HEK293 (cell line): Measurements from ENCODE around the gene STRIT1.

Experiments
- CTCF ChIA-PET: fragments of 350-600 bp; formaldehyde crosslinking; extraction: SDS; loops from one replicate; lab custom pipeline; 2021; ENCODE audit warnings: antibody characterized with exemption; lab: Yijun Ruan, JAX
- POLR2A ChIA-PET: fragments of 300-600 bp; formaldehyde crosslinking; extraction: SDS; loops from one replicate; lab custom pipeline; 2020; ENCODE audit warnings: antibody characterized with exemption, inconsistent platforms; lab: Yijun Ruan, JAX
- H3K27ac ChIP-seq: fragments of 200-500 bp; sonication (Bioruptor generic); 2 replicates; pipeline ENCODE4 v1.5.1; 2014; ENCODE audit warnings: low read depth, low read length, control low read depth, inconsistent platforms; ENCODE audit errors: extremely low read depth
- H3K36me3 ChIP-seq, 2 experiments: fragments of 200-500 bp in 1 of 2; sonication (Bioruptor generic) in 1 of 2; 1 replicate in 1 of 2; 2 replicates in 1 of 2; pipeline ENCODE4 v1.5.1; 2014 to 2017; ENCODE audit warnings: inconsistent platforms in 2 of 2, low read length in 2 of 2; ENCODE audit not compliant: control insufficient read depth in 2 of 2, insufficient read depth in 1 of 2
- H3K4me1 ChIP-seq: fragments of 200-500 bp; sonication (Bioruptor generic); 2 replicates; pipeline ENCODE4 v1.5.1; 2014; ENCODE audit warnings: mild to moderate bottlenecking, low read length, inconsistent platforms; ENCODE audit not compliant: control insufficient read depth, insufficient read depth
- H3K4me3 ChIP-seq: 2 replicates; pipeline ENCODE4 v1.5.1; 2011; ENCODE audit warnings: low read depth, mild to moderate bottlenecking, control low read depth, low read length, moderate library complexity
- H3K9me3 ChIP-seq: fragments of 200-500 bp; sonication (Bioruptor generic); 2 replicates; pipeline ENCODE4 v1.5.1; 2014; ENCODE audit warnings: low read depth, low read length, inconsistent platforms; ENCODE audit not compliant: control insufficient read depth, insufficient read depth
- EGR2 ChIP-seq: fragments of 450-650 bp; formaldehyde crosslinking; IDR thresholded peaks from 2 replicates; pipeline ENCODE4 v1.5.1; 2016; ENCODE audit warnings: low read depth, missing biosample characterization, missing genetic modification characterization
- GLIS1 ChIP-seq: fragments of 450-650 bp; formaldehyde crosslinking; IDR thresholded peaks from 2 replicates; pipeline ENCODE4 v1.5.1; 2016; ENCODE audit warnings: missing biosample characterization, missing genetic modification characterization
- GLIS2 ChIP-seq: fragments of 450-650 bp; formaldehyde crosslinking; IDR thresholded peaks from 2 replicates; pipeline ENCODE4 v1.5.1; 2016; ENCODE audit warnings: missing biosample characterization, missing genetic modification characterization
- KLF7 ChIP-seq: fragments of 450-650 bp; formaldehyde crosslinking; IDR thresholded peaks from 2 replicates; pipeline ENCODE4 v1.5.1; 2016; ENCODE audit warnings: missing biosample characterization, missing genetic modification characterization, borderline replicate concordance
- ZBTB21 ChIP-seq: fragments of 450-650 bp; formaldehyde crosslinking; IDR thresholded peaks from 2 replicates; pipeline ENCODE4 v1.5.1; 2017; ENCODE audit warnings: missing biosample characterization, missing genetic modification characterization
- ZFP41 ChIP-seq: fragments of 450-650 bp; formaldehyde crosslinking; IDR thresholded peaks from 2 replicates; pipeline ENCODE4 v1.5.1; 2016; ENCODE audit warnings: missing biosample characterization, missing genetic modification characterization, borderline replicate concordance
- ZNF221 ChIP-seq: fragments of 450-650 bp; formaldehyde crosslinking; IDR thresholded peaks from 2 replicates; pipeline ENCODE4 v1.5.1; 2017; ENCODE audit warnings: missing biosample characterization, missing genetic modification characterization, borderline replicate concordance
- ZNF239 ChIP-seq: fragments of 450-650 bp; formaldehyde crosslinking; IDR thresholded peaks from 2 replicates; pipeline ENCODE4 v1.5.1; 2016; ENCODE audit warnings: missing biosample characterization, missing genetic modification characterization
- ZNF350 ChIP-seq: fragments of 450-650 bp; formaldehyde crosslinking; IDR thresholded peaks from 2 replicates; pipeline ENCODE4 v1.5.0; 2017; ENCODE audit warnings: missing biosample characterization, mild to moderate bottlenecking, missing genetic modification characterization
- ZNF37A ChIP-seq: fragments of 450-650 bp; IDR thresholded peaks from 2 replicates; pipeline ENCODE4 v1.5.1; 2018; ENCODE audit warnings: missing biosample characterization, missing genetic modification characterization
- ZNF404 ChIP-seq: fragments of 450-650 bp; formaldehyde crosslinking; IDR thresholded peaks from 2 replicates; pipeline ENCODE4 v1.5.1; 2017; ENCODE audit warnings: missing biosample characterization, missing genetic modification characterization
- ZNF423 ChIP-seq: fragments of 450-650 bp; formaldehyde crosslinking; IDR thresholded peaks from 2 replicates; pipeline ENCODE4 v1.5.1; 2016; ENCODE audit warnings: missing biosample characterization, missing genetic modification characterization
- ZNF549 ChIP-seq: fragments of 450-650 bp; IDR thresholded peaks from 2 replicates; pipeline ENCODE4 v1.5.1; 2018; ENCODE audit warnings: missing biosample characterization, missing genetic modification characterization, mild to moderate bottlenecking, inconsistent platforms, moderate library complexity
- ZNF585B ChIP-seq: fragments of 450-650 bp; formaldehyde crosslinking; IDR thresholded peaks from 2 replicates; pipeline ENCODE4 v1.5.1; 2016; ENCODE audit warnings: missing biosample characterization, missing genetic modification characterization
- ZNF707 ChIP-seq: fragments of 450-650 bp; formaldehyde crosslinking; IDR thresholded peaks from 2 replicates; pipeline ENCODE4 v1.5.1; 2016; ENCODE audit warnings: missing biosample characterization, missing genetic modification characterization
- ZNF747 ChIP-seq: fragments of 450-650 bp; formaldehyde crosslinking; IDR thresholded peaks from 2 replicates; pipeline ENCODE4 v1.5.1; 2016; ENCODE audit warnings: missing biosample characterization, missing genetic modification characterization
- ZSCAN30 ChIP-seq: fragments of 450-650 bp; IDR thresholded peaks from 2 replicates; pipeline ENCODE4 v1.5.1; 2018; ENCODE audit warnings: missing biosample characterization, mild to moderate bottlenecking, missing genetic modification characterization, moderate library complexity
- TF ChIP-seq, protein P1 (sequence below): fragments of 450-650 bp; formaldehyde crosslinking; IDR thresholded peaks from 2 replicates; pipeline ENCODE4 v1.5.1; 2016; ENCODE audit warnings: missing biosample characterization, missing genetic modification characterization
- TF ChIP-seq, protein P2 (sequence below): fragments of 450-650 bp; formaldehyde crosslinking; IDR thresholded peaks from 2 replicates; pipeline ENCODE4 v1.5.1; 2016; ENCODE audit warnings: missing biosample characterization, missing genetic modification characterization
- TF ChIP-seq, protein P3 (sequence below): fragments of 450-650 bp; formaldehyde crosslinking; IDR thresholded peaks from 2 replicates; pipeline ENCODE4 v1.5.1; 2016; ENCODE audit warnings: missing biosample characterization, missing genetic modification characterization, low read depth
- TF ChIP-seq, protein P4 (sequence below): fragments of 450-650 bp; formaldehyde crosslinking; IDR thresholded peaks from 2 replicates; pipeline ENCODE4 v1.5.1; 2016; ENCODE audit warnings: missing biosample characterization, missing genetic modification characterization
- TF ChIP-seq, protein P5 (sequence below): fragments of 450-650 bp; formaldehyde crosslinking; IDR thresholded peaks from 2 replicates; pipeline ENCODE4 v1.5.1; 2016; ENCODE audit warnings: missing biosample characterization, missing genetic modification characterization

STRIT1 gene

DNA sequence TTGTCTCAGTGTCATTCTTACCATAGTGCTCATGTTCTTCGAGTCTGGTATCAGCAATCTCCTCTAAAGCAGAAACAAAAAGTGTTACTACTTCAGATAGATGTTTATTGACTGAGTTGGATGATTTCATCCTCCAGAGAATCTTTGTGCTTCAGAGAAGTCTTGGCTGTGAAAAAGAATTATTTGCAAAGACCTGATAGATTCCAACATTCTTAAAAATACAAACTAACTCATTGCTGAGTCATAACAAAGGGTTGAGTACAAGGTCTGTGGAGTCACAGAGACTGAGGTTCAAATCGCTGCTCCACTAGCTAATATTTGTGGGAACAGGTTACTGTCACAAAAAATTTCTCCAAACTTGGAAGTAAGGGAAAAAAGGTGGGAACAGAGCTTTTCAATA lies 9.0 kb upstream of the STRIT1 start:
- CTCF ChIA-PET, result no interaction called here
- POLR2A ChIA-PET, result no interaction called here

DNA sequence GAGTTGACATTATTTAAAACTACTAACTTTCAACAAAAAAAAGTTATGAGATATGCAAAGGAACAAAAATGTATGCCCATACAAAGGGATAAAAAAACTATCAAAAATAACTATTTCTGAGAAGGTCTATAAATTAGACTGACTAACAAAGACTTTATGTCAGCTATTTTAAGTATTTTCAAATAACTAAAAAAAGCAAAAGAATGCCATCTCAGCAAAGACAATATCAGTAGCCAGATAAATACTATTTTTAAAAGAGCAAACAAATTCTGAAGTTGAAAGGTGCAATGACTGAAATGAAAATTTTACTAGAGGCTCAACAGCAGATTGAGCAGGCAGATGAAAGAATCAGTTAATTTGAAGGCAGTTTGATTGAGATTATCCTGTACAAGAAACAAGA lies 3.6 kb upstream of the STRIT1 start:
- no peak for TF ChIP-seq KLF7 (tag by site-specific recombination)
- TF ChIP-seq, protein P1, sequence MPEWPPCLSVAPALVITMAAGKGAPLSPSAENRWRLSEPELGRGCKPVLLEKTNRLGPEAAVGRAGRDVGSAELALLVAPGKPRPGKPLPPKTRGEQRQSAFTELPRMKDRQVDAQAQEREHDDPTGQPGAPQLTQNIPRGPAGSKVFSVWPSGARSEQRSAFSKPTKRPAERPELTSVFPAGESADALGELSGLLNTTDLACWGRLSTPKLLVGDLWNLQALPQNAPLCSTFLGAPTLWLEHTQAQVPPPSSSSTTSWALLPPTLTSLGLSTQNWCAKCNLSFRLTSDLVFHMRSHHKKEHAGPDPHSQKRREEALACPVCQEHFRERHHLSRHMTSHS (tag by site-specific recombination), result no peak
- TF ChIP-seq ZNF707, result no peak
- TF ChIP-seq, all 188 proteins: peak for 0
- no peaks in the 10 kb centered on the region for H3K36me3 ChIP-seq
- no peak overlapping the region for H3K4me3 ChIP-seq
- H3K27ac ChIP-seq, result no peak overlapping the region
- no peaks in the 10 kb centered on the region for H3K9me3 ChIP-seq
- no peaks in the 10 kb centered on the region for H3K4me1 ChIP-seq
- ChIA-PET POLR2A (no interaction called here), CTCF (no interaction called here)

More for the DNA sequence above, 9.0 kb upstream of the STRIT1 start:
- Histone ChIP-seq H3K27ac (no peak overlapping the region), H3K4me3 (no peak overlapping the region), H3K36me3 (no peaks in the 10 kb centered on the region), H3K4me1 (no peaks in the 10 kb centered on the region), H3K9me3 (no peaks in the 10 kb centered on the region)
- TF ChIP-seq ZNF350 (tag by site-specific recombination) (no peak), ZNF423 (no peak), ZNF747 (tag by site-specific recombination) (no peak), ZNF37A (tag by site-specific recombination) (no peak), ZNF549 (tag by site-specific recombination) (no peak), EGR2 (tag by site-specific recombination) (no peak), ZBTB21 (tag by site-specific recombination) (no peak), ZNF585B (tag by site-specific recombination) (no peak), ZSCAN30 (tag by site-specific recombination) (no peak), GLIS2 (tag by site-specific recombination) (no peak), ZNF221 (tag by site-specific recombination) (no peak)
- TF ChIP-seq, protein P2, sequence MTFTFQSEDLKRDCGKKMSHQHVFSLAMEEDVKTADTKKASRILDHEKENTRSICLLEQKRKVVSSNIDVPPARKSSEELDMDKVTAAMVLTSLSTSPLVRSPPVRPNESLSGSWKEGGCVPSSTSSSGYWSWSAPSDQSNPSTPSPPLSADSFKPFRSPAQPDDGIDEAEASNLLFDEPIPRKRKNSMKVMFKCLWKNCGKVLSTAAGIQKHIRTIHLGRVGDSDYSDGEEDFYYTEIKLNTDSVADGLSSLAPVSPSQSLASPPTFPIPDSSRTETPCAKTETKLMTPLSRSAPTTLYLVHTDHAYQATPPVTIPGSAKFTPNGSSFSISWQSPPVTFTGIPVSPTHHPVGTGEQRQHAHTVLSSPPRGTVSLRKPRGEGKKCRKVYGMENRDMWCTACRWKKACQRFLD (tag by site-specific recombination), result no peak
- TF ChIP-seq, protein P3, sequence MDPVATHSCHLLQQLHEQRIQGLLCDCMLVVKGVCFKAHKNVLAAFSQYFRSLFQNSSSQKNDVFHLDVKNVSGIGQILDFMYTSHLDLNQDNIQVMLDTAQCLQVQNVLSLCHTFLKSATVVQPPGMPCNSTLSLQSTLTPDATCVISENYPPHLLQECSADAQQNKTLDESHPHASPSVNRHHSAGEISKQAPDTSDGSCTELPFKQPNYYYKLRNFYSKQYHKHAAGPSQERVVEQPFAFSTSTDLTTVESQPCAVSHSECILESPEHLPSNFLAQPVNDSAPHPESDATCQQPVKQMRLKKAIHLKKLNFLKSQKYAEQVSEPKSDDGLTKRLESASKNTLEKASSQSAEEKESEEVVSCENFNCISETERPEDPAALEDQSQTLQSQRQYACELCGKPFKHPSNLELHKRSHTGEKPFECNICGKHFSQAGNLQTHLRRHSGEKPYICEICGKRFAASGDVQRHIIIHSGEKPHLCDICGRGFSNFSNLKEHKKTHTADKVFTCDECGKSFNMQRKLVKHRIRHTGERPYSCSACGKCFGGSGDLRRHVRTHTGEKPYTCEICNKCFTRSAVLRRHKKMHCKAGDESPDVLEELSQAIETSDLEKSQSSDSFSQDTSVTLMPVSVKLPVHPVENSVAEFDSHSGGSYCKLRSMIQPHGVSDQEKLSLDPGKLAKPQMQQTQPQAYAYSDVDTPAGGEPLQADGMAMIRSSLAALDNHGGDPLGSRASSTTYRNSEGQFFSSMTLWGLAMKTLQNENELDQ (tag by site-specific recombination), result no peak
- TF ChIP-seq, protein P4, sequence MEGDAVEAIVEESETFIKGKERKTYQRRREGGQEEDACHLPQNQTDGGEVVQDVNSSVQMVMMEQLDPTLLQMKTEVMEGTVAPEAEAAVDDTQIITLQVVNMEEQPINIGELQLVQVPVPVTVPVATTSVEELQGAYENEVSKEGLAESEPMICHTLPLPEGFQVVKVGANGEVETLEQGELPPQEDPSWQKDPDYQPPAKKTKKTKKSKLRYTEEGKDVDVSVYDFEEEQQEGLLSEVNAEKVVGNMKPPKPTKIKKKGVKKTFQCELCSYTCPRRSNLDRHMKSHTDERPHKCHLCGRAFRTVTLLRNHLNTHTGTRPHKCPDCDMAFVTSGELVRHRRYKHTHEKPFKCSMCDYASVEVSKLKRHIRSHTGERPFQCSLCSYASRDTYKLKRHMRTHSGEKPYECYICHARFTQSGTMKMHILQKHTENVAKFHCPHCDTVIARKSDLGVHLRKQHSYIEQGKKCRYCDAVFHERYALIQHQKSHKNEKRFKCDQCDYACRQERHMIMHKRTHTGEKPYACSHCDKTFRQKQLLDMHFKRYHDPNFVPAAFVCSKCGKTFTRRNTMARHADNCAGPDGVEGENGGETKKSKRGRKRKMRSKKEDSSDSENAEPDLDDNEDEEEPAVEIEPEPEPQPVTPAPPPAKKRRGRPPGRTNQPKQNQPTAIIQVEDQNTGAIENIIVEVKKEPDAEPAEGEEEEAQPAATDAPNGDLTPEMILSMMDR (tag by site-specific recombination), result no peak

DNA sequence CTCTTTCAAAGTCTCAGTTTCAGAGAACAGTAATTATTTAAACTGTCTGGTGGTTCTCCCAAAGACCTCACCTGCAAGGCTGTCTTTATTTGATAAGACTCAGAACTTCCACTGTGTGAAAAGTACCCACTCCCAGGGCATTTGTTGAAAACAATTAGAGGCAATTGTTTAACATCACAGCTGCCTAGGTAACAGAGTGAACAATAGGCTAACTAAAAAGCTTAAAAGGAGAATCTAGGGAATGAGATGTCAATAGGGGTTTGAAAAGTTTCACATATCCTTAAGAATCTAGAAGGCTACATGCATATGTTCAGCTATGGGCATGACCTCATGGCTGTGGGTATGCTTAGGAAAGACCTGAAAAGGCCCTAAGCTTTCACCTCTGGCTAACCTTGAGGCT lies 2.9 kb upstream of the STRIT1 start:
- ChIA-PET POLR2A (no interaction called here), CTCF (no interaction called here)
- H3K4me3 ChIP-seq, result no peak overlapping the region
- no peak overlapping the region for H3K27ac ChIP-seq
- H3K36me3 ChIP-seq, result no peaks in the 10 kb centered on the region
- no peaks in the 10 kb centered on the region for H3K9me3 ChIP-seq
- H3K4me1 ChIP-seq, result no peaks in the 10 kb centered on the region
- TF ChIP-seq ZNF239, result no peak
- no peak for TF ChIP-seq ZNF404 (tag by site-specific recombination)
- no peak for TF ChIP-seq ZFP41 (tag by site-specific recombination)
- TF ChIP-seq, protein P5, sequence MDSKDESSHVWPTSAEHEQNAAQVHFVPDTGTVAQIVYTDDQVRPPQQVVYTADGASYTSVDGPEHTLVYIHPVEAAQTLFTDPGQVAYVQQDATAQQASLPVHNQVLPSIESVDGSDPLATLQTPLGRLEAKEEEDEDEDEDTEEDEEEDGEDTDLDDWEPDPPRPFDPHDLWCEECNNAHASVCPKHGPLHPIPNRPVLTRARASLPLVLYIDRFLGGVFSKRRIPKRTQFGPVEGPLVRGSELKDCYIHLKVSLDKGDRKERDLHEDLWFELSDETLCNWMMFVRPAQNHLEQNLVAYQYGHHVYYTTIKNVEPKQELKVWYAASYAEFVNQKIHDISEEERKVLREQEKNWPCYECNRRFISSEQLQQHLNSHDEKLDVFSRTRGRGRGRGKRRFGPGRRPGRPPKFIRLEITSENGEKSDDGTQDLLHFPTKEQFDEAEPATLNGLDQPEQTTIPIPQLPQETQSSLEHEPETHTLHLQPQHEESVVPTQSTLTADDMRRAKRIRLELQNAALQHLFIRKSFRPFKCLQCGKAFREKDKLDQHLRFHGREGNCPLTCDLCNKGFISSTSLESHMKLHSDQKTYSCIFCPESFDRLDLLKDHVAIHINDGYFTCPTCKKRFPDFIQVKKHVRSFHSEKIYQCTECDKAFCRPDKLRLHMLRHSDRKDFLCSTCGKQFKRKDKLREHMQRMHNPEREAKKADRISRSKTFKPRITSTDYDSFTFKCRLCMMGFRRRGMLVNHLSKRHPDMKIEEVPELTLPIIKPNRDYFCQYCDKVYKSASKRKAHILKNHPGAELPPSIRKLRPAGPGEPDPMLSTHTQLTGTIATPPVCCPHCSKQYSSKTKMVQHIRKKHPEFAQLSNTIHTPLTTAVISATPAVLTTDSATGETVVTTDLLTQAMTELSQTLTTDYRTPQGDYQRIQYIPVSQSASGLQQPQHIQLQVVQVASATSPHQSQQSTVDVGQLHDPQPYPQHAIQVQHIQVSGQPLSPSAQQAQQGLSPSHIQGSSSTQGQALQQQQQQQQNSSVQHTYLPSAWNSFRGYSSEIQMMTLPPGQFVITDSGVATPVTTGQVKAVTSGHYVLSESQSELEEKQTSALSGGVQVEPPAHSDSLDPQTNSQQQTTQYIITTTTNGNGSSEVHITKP, result no peak
- TF ChIP-seq GLIS1 (tag by site-specific recombination), result no peak
